Posterior cingulate gyrus (tissue), 11 donors: ENCODE measurements around the gene PCSK9.

Source experiments
- DNase-seq, 10 donors: peaks; one replicate each; pipeline versions ENCODE4 v3.0.0 to v3.0.0-alpha.2; 2020 to 2021; ENCODE audit warnings: mixed read lengths in 3 of 10
- intact Hi-C: fragments of 100-400 bp; cut with DNase I; formaldehyde crosslinking; loops from one replicate; pipeline ENCODE4 v1.15.1; 2023

Gene PCSK9

DNA sequence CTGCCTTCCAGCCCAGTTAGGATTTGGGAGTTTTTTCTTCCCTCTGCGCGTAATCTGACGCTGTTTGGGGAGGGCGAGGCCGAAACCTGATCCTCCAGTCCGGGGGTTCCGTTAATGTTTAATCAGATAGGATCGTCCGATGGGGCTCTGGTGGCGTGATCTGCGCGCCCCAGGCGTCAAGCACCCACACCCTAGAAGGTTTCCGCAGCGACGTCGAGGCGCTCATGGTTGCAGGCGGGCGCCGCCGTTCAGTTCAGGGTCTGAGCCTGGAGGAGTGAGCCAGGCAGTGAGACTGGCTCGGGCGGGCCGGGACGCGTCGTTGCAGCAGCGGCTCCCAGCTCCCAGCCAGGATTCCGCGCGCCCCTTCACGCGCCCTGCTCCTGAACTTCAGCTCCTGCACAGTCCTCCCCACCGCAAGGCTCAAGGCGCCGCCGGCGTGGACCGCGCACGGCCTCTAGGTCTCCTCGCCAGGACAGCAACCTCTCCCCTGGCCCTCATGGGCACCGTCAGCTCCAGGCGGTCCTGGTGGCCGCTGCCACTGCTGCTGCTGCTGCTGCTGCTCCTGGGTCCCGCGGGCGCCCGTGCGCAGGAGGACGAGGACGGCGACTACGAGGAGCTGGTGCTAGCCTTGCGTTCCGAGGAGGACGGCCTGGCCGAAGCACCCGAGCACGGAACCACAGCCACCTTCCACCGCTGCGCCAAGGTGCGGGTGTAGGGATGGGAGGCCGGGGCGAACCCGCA is at the start of gene PCSK9:
PCSK9 (plus strand) TSS at position 207 of the 741 bp plus-strand sequence; CDS start at position 497, 290 bp downstream.
- intact Hi-C loops, result no loop called here

DNA sequence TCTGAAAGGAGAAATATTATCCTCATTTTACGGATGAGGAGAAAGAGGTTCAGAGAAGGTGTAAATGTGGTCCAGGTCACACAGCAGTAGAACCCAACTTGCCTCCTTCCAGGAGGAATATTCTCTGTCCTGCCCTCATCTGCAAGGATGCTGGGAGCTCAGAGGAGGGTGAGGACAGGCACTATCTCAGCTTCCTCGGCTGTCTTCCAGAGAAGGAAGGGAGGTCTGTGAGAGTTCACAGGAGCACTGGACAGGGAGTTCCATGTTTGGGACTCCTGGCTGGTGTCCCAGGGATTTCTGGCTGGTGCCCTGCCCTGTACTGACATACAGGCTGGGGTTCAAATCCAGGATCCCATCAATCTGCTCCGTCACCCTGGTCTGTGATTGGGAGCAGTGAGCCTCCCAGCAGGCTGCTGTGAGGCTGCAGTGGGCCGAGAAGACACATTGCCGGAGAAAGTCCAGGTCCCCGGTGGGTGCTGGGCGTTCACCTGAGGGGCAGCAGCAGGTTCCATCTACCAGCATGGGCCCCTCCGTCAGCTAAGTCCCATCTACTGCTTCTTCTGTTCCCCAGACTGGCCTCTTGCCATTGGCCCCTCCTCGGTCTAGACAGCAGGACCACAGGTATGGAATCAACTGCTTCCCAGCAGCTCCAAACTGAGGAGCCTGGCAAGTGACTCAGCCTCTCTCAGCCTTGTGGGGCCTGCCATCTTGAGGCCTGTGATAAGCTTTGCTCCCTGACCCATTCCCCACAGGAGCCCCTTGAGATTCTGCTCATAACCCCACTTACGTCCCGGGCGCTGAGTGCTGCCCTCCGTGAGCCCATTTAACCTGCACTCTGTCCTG is 49.2 kb upstream of the PCSK9 start:
- intact Hi-C loops, result no loop called here
- DNase-seq, result peak in 1 of 10 donors; percentile 54

More for the DNA sequence above, at the start of gene PCSK9:
- DNase-seq, result peak in 1 of 10 donors; percentile 82

DNA sequence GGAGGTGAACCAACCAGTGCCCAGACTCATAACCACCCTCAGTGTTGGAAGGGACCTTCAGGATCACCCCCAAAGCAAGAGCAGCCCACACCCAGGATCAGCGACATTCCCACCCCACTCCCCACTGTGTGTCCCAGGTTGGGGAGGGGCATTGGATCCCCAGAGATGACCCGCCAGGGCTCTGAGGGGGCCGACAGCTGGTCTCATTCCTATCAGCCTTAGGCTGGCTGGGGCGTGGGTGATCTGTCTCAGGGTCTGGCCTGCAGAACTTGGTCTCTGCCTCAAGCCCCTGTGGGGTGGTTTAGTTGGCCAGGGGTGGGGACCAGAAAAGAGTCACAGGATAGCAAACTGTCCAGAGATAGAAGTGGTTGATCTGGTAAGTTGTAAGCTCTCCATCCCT is 48.4 kb upstream of the PCSK9 start:
- intact Hi-C loops, result no loop called here
- peak in 1 of 10 donors; percentile 40 for DNase-seq

DNA sequence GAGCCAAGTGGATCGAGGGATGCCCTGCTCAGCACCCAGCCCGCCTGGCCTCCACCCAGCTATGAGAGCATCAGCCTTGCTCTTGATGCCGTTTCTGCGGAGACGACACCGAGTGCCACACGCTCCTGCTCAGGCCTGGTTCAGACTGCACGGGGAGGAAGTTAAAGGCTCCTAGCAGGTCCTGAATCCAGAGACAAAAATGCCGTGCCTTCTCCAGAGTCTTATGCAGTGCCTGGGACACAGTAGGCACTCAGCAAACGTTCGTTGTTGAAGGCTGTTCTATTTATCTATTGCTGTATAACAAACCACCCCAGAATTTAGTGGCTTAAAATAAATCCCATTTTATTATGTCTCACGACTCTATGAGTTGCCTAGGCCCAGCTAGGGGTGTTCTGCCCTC is 47.4 kb upstream of the PCSK9 start:
- DNase-seq, result peak in 1 of 10 donors; percentile 72
- intact Hi-C loops, result no loop called here

DNA sequence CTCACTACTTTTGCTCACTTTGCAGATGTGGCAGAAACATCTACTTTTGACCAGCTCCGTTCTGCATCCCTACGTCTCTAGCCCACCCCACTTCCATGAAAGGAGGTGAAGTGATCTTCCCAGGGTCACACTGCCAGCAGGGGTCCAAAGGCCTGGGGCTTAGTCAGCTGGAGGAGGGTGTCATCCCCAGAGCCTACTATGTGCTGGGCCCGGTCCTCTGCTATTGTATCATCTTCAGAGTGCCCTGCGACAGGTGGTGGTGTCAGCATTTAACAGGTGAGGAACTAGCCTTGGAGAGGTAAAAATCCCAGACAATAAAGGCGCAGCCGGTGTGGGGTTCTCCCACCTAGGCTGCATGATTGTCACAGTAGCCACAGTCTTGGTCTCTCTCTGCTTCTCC is 46.2 kb upstream of the PCSK9 start:
- intact Hi-C loops, result no loop called here

DNA sequence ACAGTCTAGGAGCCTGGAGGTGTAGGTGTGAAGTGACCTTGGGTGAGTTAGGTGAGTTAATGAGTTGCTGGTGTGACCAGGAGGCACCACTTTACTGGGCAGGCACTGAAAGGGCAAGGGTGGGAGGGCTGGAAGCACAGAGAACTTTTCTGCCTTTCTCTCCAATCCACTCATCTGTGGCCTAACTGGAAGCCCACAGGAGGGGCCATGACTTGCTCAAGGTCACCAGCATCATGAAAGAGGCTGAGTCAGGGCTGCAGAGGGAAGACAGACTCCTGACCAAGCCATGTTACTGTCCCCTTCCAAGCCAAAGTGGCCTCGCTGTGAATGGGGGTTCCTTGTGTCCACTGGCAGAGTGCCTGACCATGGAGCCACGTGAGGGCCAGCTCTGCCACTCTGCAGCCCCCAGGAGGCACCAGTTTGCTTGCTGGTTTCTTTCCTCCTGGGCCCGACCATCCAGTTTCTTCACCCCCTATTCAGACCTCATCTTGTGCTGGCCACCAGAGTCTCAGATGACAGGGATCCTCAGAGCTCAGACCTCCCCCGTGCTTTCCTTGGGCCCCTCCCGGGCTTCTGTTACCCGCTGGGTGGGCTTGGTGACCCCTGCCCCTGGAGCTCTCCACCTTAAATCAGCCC is 44.9 kb upstream of the PCSK9 start:
- intact Hi-C loops, result no loop called here
- peak in 3 of 10 donors; percentile 31 to 49 (median 46) for DNase-seq

More for the DNA sequence above, 46.2 kb upstream of the PCSK9 start:
- peak in 1 of 10 donors; percentile 9 for DNase-seq

DNA sequence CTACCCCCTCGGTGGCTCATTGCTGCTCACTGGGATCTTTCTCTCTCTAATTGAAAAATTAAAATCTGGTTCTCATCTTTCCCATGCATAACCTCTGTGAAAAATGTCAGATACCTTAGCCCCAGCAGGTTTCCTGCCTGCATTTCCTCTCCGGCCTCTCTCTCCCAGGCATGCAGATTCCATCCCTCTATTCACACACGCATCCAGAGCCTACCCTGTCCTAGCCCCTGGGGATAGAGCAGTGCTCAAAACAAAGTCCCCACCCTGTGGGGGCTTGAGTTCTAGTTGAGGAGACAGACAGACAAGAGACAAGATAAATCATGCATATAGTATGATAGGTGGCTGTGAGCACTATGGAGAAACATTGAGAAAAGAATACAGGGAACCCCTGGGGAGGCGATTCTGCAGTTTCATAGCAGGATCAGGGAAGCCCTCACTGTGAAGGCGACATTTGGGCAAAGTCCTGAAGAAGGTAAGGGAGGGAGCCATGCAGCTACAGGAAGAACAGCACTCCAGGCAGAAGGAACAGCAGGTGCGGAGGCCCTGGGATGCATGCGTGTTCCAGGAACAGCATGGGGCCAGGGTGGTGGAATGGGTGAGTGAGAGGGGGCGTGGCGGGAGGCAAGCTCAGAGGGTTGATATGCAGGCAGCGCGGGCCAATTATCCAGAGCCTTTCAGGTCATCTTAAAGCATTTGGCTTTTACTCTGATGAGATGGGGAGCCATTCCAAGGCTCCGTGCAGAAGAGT is 44.2 kb upstream of the PCSK9 start:
- intact Hi-C loops, result no loop called here
- DNase-seq, result peak in 2 of 10 donors; percentile 14 to 50

DNA sequence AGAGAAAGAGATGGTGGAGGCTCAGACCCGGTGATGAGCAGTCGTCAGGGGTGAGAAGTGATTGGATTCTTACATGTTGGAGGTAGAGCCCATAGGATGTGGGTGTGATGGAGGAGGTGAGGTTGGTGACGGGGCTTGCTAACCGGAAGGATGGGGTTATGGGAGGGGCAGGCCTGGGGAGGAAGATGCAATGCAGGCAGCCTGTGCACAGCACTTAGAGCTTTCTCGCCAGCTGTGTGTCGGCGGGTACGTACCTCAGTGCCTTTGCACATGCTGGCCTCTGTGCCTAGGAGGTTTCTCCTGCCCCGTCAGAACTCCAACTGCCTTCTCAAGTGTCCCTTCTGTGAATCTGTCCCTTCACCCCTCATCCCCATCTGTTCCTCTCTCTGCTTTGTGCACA is 43.5 kb upstream of the PCSK9 start:
- peak in 2 of 10 donors; percentile 31 to 42 for DNase-seq

DNA sequence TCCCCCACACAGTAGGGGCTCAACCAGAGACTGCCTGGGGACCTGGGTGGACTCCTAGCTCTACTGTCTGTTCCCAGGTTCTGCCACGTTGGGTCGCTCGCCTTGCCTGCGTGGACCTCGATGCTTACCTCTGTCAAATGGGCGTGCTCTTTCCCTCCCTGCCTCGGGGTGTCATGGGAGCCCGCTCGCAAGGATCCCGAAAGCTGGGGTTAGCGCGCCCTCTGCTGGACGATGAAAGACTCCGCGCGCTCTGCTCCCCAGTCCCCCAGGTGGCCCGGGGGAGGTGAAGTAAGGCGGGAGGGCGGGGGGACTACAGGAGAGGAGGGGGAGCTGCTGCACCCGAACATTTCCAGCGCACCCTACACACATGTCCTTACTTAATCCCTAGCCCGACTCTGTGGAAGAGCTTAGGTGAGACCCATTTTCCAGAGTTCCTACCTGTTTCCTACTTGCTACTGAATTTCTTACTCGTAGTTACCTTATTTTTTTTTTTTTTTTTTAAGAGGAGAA is 42.9 kb upstream of the PCSK9 start:
- intact Hi-C loops, result loop anchor here (1.0 kb wide), 1 partner anchor 46 kb away; no protein-coding TSS in a partner anchor
- DNase-seq, result peak in 9 of 10 donors; percentile 18 to 94 (median 67)

More for the DNA sequence above, 43.5 kb upstream of the PCSK9 start:
- intact Hi-C loops, result loop anchor here (1.0 kb wide), 1 partner anchor 46 kb away; no protein-coding TSS in a partner anchor

DNA sequence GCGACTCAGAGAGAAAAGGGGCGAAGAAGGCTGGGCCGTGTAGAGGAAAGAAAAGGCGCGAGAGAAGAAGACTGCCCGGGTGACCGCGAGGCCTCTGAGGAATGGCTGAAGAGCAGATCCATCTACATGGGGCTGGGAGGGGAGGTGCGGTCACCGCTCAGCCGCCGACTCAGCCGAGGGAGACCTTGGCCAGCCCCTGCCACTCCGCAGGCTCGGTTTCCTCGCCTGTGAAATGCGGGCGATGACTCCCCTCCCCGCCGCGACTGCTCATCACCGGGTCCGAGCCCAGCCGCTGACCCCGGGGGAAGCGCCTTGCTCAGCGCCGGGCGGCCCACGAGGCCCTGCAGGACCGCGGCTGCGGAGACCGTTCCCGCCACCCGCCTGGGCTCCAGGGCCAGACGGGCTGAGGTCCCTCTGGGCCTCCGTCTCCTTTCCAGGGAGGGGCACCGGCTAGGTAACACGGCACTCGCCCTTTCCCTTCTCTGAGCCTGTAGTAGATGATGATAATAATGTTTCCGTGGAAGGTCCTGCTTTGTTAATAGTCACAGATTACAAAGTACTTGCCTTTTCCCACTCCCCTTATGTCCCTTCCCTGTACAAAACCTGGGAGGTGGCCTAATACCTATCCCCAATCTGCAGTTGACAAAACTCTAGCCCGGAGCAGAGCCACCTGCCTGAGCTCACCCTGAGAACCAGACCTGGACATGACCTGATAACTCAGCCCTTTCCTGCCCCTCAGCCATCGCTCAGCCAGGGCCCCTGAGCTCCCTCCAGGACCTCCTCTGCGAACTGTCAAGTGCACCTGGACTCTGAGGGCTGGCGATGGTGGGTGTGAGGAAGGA is 42.3 kb upstream of the PCSK9 start:
- intact Hi-C loops, result loop anchor here (1.0 kb wide), 1 partner anchor 47 kb away; no protein-coding TSS in a partner anchor
- peak in 2 of 10 donors; percentile 64 to 79 for DNase-seq

DNA sequence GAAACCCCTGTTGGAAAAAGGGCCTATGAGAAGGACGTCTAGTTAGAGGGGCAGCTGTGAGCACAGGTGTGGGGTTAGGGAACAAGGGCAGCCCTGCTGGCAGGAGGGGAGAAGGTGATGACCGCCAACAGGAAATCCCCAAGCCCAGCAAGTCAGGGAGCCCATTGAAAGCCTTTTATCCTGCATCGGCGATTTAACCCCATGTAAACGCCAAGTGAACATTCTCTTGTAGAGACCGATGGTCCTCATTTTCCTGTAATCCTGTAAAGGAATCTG is 41.7 kb upstream of the PCSK9 start:
- intact Hi-C loops, result no loop called here
- no peak for DNase-seq

DNA sequence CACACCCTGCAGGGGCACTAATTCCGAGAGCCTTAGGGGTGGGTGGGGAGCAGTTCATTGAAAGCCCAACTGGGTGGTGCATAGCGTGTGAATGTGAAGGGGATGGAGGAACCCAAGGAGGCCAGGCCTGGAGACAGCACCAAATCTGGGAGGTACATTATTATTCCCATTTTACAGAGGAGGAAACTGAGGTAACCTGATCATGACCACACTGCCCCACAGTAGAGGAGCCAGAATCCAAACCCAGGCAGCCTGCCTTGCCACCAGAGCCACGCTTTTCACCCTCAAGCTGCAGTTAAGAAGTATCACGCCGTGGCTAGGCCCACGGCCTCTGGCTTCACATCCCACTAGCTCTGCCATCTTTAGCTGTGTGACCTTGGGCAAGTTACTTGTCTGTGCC is 41.2 kb upstream of the PCSK9 start:
- intact Hi-C loops, result no loop called here
- DNase-seq, result peak in 1 of 10 donors; percentile 24

DNA sequence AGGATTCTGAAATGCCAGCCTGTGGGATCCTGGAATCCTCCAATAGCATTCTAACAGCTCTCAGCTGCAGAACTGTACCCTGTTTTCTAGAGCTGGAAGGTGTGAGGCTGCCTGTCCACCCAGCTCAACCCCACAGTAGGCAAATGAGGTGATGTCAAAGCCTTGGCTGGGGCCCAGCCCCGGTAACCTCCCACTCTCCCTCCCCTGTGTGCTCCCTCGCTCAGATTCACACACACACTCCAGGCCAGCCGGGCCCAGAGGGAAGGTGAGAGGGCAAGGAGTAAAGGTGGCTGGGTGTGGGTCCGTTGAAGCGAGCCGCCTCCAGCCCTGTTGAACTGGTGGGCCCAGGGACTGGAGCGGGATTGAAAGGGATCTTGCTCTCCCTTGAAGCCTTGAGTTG is 40.7 kb upstream of the PCSK9 start, which contains the start of gene BSND:
BSND (plus strand) TSS at position 257 of the 400 bp plus-strand sequence. CDS start 254 bp downstream, outside the sequence.
- intact Hi-C loops, result no loop called here
- DNase-seq, result peak in 1 of 10 donors; percentile 62

DNA sequence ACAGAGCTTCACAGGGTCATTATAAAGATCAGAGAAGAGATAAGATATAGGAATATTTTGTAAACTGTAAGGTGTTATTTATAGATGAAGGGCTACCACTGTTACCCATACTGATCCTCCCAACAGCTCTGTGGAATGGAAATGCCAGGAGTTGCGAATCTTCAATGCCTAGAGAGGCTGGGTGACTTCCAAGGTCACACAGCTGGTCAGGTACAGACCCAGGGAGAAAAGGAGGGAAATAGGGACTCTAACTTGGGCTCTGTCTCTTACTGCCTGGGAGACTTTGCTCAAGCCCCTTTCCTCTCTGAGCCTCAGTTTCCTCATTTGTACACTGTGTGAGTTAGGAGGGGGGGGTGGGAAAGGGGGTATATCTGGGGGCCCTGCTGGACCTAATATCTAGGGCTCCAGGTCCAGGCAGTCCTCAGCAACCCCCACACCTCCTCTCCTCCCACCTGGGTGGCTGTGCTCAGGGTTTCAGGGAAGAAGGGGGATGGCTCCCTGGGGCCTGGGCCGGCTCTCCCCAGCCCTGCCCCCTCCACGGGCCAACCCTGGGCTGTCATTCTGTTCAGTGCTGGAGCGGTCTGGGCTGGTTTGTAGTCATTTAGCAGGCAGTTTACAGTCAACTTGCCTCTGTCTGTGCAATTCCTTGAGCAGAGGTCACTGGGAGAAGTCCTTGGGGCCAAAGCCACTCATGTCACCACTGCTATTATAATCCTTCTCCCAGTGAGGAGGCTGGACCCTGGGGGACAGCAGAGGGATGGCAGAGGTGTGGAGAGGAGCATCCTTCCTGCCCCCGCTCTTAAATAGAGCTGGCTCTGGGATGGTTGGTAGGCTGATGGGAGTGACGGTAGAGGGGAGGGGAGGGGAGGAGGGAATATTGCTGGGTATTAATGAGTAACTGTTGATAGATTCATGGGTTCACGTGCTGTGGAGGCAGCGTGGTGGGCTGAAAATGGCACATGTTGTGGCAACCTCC is 39.0 kb upstream of the PCSK9 start:
- DNase-seq, result peak in 1 of 10 donors; percentile 25
- intact Hi-C loops, result no loop called here

DNA sequence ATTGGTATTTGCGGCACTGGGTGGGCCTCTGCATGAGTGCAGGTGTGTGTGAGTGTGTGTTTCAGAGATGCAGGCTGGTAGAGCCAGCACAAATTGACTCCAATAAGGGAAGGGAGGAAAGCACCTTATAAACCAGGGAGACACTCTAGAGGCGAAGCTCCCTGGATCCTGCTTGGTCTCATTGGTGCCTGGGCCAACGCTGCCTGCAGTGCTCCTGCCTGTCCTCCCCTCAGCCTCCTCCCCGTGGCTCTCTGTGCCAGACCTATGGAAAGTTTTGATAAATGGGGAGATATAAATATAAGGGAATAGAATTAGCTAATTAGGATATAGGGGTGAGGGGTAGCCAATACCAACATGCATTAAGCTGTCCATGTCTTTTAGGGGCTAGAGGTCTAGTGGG is 38.0 kb upstream of the PCSK9 start:
- DNase-seq, result peak in 2 of 10 donors; percentile 45 to 53

DNA sequence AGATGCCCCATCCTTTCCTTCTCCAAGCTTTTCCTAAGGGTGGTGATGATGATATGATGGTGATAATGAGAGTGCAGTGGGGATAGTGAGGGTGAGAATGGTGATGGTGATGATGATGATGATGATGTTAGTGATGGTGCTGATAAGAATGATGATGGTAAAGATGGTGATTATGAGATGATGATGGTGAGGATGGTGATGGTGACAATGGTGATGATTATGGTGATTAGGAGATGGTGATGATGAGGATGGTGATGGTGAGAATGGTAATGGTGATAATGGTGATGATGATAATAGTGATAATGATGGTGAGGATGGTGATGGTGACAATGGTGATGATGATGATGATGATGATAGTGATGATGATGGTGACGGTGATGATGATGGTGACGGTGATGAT is 36.7 kb upstream of the PCSK9 start:
- intact Hi-C loops, result no loop called here

More for the DNA sequence above, 38.0 kb upstream of the PCSK9 start:
- intact Hi-C loops, result no loop called here

DNA sequence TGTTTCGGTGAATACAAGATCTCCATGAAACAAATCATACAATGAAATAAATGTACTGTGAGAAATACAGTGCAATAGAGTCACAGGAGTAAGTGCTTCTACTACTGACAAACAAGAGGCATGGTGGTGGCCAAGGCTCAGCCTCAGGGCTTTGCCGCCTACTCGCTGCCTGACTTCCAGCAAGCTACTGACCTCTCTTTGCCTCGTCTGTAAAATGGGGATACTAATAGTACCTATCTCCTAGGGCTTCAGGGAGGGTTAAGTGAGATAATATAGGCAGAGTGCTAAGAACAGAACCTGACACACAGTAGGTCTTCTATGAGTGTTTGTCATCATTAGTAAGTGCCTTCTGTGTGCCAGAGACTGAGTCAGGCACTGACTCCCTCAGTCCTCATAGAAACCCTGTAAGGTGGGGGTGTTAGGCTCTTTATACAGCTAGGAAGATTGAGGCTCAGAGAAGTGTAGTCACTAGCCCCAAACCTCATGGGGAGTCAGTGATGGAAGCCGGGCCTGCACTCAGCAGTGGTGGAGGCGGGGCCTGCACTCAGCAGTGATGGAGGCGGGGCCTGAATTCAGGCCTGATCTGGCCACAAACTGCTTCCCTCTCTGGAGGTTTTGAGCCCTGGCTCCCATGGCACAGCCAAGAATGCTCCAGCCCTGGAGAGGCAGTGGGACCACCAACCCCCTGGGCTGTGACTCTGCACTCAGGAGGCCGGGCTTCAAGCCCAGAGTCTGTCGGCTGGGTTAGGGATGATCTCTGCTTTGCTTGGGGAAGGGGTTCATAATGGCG is 33.8 kb upstream of the PCSK9 start:
- DNase-seq, result peak in 1 of 10 donors; percentile 33
- intact Hi-C loops, result no loop called here

More for the DNA sequence above, 36.7 kb upstream of the PCSK9 start:
- DNase-seq, result no peak
